Measurements from ENCODE around the gene USP54. TPM values are rescaled to one million over a fixed set of nuclear protein-coding genes. Genes with fewer than 3 reads are reported as not detected.
A peak's percentile ranks its signal among the peaks of the same experiment; 100 is the strongest.
"Not testable (repeated sequence)": the region's sequence is repeated elsewhere in the genome, so short reads cannot be mapped to it uniquely, and the experiment has no call there.

Gene USP54
- 13.0 and 22.3 TPM in 2 replicates for polyA plus RNA-seq (2014; cell fraction: cytosol; rRNA removed)
- polyA plus RNA-seq (2014; cell fraction: nucleus; rRNA removed): 17.2 and 21.1 TPM in 2 replicates

GRCh38 chr10:73590881-73591799, at the start of gene USP54:
USP54 (minus strand) TSS chr10:73591342; CDS start chr10:73575658, 15,684 bp downstream.
- DNase-seq (ENCODE audit: low spot score): no peak

GRCh38 chr10:73639286-73639685, 48.1 kb upstream of the USP54 start:
- no peak for DNase-seq (ENCODE audit: low spot score)

DNA sequence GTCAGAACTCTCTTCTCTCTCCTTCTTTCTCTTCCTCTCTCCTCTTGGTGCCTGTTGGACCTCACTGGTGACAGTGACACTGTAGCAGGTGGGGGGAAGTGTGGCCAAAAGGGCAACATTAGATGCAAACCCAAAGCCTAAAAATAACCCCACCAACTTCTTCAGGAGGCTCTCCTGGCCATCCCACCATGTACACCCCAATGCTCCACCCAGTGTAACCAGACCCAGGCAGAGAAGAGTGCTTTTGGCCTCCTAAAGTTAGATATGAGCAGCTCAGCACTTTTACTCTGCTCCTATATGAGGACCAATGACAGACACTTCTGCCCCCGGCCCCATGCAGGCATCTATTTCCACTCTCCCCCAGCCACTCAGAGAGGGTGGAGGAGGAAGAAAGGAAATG, 44.6 kb upstream of the USP54 start:
- DNase-seq (ENCODE audit: low spot score): no peak

DNA sequence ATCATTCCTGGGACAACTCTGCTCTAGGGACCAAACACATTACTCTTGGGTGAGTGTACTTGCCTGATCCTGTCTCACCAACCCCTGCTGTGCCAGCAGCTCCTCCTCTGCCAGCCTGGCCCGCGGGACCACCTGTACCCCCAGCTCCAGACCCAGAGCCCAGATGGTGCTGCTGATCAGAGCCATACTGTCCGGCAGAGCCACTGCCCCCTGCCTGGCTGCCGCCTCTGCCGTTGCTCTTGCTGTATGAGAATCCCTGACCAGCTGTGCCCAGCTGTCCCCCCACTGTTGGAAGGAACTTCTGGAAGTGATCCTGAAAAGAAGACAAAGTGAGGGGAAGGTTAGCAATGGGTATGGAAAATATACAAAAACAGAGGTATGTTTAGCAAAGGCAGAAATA, 43.3 kb upstream of the USP54 start:
- no peak for DNase-seq (ENCODE audit: low spot score)

GRCh38 chr10:73629165-73629564, 38.0 kb upstream of the USP54 start:
- no peak for DNase-seq (ENCODE audit: low spot score)

DNA sequence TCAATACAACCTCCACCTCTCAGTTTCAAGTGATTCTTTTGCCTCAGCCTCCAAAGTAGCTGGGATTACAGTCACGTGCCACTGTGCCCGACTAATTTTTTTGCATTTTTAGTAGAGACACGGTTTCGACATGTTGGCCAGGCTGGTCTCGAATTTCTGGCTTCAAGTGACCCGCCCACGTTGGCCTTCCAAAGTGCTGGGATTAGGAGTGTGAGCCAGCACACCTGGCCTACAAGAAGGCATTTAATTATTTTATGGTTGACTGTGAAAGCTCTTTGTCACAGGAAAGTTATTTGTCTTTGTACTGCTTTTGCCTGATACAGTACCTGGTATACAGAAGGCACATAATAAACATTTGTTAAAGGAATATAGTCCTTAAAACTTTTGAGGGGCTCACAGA, 37.3 kb upstream of the USP54 start:
- DNase-seq (ENCODE audit: low spot score): no peak

GRCh38 chr10:73627300-73627699, 36.2 kb upstream of the USP54 start:
- no peak for DNase-seq (ENCODE audit: low spot score)

GRCh38 chr10:73625884-73626752, 35.0 kb upstream of the USP54 start:
- peak; percentile 97 for DNase-seq (ENCODE audit: low spot score)

GRCh38 chr10:73625004-73625883, 34.1 kb upstream of the USP54 start:
- peak; percentile 22 for DNase-seq (ENCODE audit: low spot score)

DNA sequence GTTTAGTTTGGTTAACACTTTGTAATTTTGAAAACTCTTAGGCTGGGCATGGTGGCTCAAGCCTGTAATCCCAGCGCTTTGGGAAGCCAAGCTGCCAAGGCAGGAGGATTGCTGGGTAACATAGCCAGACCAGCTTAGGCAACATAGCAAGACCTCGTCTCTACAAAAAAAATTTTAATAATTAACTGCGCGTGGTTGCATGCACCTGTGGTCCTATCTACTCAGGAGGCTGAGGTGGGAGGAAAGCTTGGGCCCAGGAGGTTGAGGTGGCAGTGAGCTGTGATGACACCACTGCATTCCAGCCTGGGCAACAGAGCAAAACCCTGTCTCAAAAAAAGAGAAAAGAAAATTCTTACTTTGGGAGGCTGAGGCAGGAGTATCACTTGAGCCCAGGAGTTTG, 31.9 kb upstream of the USP54 start:
- no peak for DNase-seq (ENCODE audit: low spot score)

GRCh38 chr10:73620974-73621373, 29.8 kb upstream of the USP54 start:
- not testable (repeated sequence) for DNase-seq (ENCODE audit: low spot score)

- not testable (repeated sequence) for DNase-seq (ENCODE audit: low spot score)
Observed at GRCh38 chr10:73617143-73617542, 26.0 kb upstream of the USP54 start.

DNA sequence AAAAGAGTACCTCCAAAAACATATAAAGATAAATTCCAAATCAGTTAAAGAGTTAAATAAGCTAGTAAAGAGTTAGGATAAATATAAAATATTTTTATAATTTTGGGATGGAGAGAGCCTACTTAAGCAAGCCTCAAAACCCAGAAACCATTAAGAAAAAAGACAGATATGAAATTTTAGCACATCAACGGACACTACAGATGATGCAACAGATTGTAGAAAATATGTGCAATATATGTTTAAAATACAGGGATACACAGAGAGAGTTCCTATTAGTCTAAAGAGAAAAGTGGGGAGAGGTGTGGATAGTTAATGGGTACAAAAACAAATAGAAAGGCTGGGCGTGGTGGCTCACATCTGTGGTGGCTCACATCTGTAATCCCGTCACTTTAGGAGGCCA, 23.6 kb upstream of the USP54 start:
- DNase-seq (ENCODE audit: low spot score): no peak

DNA sequence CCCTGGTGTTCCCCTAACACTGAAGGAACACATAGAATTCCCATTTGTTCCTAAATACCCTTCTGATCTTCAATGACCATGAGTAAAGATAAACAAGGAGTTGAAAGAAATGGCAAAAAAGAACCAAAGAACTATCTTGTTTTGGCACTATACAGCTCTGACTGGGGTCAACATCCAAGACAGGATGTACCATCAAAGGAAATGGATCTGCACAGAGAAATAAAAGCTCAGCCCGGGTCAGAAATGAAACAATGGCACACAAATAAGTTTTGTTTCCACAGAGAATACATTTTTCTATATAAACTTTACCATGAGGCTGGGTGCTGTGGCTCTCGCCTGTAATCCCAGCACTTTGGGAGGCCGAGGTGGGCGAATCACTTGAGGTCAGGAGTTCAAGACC, 18.0 kb upstream of the USP54 start:
- DNase-seq (ENCODE audit: low spot score): no peak

DNA sequence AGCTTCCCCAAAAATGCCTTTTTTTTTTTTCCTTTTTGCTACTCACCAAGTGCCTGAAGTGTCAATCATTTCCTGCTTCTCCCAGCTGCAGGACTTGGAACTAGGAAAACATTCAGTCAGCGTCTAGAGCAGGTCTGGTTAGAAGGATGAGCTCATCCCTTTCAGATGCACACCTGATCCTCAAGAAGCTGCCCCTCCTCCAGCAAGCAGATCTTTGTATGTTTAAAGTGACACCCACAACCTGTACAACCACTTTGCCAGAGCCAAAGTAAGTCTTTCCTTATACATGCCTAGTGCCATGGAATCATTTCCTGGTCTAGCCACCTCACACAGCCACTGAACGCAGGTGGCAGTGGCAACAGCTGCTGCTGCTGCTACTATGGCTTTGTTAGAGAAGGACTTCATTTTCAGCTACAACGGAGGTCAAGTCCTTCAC, 10.4 kb upstream of the USP54 start:
- no peak for DNase-seq (ENCODE audit: low spot score)

DNA sequence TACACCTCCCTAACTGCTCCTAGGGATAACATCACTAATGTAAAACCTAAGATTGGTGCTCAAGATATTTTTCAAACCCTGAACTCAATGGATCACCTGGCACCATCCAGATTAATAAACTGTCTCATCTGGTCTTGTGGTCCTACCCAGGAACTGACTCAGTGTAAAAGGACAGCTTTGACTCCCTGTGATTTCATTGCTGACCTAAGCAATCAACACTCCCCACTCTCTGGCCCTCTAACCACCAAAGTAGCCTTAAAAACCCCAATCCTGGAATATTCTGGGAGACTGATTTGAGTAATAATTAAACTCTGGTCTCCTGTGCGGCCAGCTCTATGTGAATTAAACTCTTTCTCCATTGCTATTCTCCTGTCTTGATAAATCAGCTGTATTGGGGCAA, 6.2 kb upstream of the USP54 start:
- no peak for DNase-seq (ENCODE audit: low spot score)

- DNase-seq (ENCODE audit: low spot score): no peak
Observed at GRCh38 chr10:73593812-73594211, 2.7 kb upstream of the USP54 start.

DNA sequence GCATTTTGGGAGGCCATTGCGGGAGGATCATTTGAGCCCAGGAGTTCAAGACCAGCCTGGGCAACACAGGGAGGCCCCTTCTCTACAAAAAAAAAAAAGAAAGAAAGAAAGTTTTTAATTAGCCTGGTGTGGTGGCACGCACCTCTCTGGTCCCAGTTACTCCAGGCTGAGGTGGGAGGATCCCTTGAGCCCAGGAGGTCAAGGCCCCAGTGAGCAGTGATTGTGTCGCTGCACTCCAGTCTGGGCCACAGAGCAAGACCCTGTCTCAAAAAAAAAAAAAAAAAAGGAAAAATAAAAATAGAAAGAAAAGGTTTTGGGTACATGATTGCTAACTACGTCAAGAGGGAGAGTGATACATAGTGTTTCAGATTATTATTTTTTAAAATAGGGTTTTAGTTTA, 2.0 kb upstream of the USP54 start:
- DNase-seq (ENCODE audit: low spot score): no peak

GRCh38 chr10:73591935-73592699, 975 bp upstream of the USP54 start:
- peak; percentile 22 for DNase-seq (ENCODE audit: low spot score)

DNA sequence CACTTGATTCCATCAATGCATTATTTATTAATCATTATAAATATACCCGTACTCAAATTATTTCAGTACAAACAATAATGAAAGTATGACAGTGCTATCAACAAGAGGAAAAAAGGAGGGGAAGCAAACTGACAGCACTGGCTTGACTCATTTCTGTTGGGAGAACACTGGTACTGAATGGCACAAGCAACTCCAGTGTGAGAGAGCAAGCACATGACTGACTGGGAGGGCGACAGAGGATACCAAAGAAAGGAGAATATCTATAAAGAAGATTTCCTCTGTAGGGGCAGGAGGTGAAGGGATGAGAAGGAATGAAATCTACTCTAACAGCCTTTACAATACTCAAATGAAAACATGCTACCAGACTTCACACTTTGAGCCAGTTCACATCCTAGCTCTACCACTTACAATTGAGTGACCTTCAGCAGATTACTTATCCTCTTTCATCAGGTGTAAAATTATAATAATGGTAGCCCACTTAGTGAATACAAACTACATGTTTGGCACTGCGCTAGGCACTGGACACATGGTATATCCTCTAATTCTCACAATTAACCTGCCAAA, 1.5 kb downstream of the USP54 start:
- DNase-seq (ENCODE audit: low spot score): no peak
